HG02981 (cell line): ENCODE results near the gene TRMT10B.
A peak's percentile ranks its signal among the peaks of the same experiment; 100 is the strongest.
"Not testable (repeated sequence)": the region's sequence is repeated elsewhere in the genome, so short reads cannot be mapped to it uniquely, and the experiment has no call there.

Experiments
- ATAC-seq: cut with Tn5 transposase; IDR thresholded peaks from one replicate; pipeline ENCODE4 v1.9.1; 2021; ENCODE audit warnings: mild to moderate bottlenecking, moderate library complexity; ENCODE audit not compliant: unreplicated experiment

The TRMT10B gene

GRCh38 chr9:37798677-37799076 is 45.1 kb downstream of the TRMT10B start:
- ATAC-seq = no peak

DNA sequence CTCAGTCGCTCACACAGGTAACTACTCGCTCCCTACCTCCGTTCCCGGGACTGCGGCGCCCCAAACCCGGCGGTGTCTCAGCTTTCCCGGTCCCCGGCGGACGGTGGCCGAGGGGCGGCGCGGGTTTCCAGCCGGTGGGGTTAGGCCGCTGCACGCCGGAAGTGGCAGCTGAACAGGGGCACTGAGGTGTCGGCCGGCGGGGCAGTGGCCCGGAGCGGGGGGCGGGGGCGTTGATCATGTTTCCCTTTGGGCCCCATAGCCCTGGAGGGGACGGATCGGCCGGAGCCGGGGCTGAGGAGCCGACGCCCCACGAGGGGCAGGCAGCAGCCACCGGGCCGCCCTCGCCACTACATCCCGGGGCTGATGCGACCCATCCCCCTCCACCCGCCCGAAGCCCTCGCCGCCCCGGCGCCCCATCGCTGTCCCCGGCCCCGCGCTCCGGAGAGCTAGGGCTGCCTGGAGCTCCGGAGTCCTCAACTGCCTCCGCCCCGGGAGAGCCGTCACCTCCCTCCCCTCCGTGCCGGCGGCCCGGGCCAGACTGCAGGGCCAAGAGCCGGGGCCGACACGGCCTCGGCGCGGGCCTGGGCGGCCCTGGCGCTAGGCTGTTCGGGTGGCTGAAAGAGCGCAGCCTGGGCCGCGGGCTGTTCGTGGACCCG is 47.2 kb downstream of the TRMT10B start, which contains the start of gene DCAF10:
DCAF10 (plus strand) TSS at position 167 of the 656 bp plus-strand sequence; CDS start at position 237, 70 bp downstream.
- ATAC-seq = peak; percentile 68

DNA sequence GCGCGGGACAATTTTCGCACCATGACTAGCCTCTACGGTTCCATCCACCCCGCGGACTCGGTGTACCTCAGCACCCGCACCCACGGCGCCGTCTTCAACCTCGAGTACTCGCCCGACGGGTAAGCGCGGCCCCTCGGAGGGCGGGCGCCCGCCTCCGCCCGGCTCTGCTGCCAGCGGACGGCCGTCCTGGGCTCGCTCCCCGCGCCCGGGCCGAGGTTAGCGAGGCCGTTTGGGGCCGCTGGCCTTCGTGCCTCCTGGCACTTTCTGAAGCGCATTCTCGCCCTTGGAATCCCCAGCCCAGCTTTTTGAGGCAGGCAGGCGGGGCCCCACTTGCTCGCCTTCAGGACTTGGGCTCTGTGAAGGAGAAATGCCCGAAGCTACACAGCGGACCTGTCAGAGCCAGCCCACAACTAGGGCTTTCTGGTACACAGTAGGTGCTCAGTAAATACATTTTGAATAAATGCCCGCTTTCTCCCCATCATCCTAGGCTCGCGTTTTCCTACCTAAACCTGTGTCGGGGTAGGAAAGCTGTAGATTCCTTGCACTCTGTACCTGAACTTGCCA is 47.8 kb downstream of the TRMT10B start:
- peak; percentile 46 for ATAC-seq

DNA sequence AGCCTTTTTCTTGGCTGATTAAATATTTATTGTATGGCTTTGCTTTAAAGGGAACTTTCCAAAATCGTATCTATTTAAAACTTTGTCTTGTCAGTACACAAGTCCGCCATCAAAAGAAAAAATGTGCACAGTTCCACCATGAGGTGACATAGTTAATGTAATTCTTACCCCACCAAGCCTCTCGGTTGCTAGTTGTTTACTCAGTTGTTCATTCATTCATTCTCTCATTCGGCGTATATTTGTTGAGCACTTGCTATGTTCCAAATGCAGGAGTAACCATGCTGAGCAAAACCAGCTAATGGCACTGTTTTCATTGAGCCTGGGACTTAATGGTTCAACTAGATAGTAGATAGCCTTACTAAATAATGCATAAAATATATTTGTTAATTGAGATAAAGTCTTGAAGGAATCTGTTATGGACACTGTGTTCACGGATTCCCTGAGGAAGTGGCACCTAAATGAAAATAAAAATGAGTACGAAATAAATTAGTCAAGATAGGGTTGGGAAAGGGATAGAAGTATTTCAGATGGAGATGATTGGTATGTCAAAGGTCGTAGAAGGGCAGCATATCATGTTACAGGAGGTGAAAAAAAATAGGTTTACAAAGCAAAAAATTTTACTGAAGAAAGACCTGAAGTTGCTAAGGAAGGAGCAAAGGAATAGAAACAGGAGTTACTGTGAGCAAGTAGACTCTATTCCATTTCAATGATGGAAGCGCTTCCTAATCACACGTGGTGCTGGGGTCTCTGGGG is 48.5 kb downstream of the TRMT10B start:
- no peak for ATAC-seq

DNA sequence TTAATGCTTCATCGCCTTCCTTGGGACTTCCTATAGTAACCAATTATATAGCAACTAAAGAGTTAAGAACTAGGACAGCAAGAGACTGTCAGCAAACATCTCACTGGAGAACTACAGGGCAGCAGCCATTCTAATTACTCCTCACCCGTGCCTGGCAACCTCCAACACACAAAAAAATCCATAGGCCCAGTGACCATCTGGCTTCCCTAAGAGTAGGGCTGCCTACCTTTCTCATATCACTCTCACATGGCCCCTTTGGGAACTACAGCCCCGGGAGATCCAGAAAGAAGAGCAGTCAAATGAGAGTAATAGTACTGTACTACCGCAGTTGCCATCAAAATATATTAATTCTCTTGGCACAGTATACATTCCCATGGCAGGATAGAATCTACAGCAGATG is 52.7 kb downstream of the TRMT10B start:
- no peak for ATAC-seq

DNA sequence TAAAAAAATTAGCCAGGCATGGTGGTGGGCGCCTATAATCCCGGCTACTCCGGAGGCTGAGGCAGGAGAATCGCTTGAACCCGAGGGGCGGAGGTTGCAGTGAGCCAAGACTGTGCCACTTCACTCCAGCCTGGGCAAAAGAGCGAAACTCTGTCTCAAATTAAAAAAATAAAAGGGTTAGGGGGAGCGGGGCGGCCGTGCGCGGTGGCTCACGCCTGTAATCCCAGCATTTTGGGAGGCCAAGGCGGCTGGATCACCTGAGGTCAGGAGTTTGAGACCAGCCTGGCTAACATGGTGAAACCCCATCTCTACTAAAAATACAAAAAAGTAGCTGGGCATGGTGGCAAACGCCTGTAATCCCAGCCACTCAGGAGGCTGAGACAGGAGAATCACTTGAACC is 56.1 kb downstream of the TRMT10B start:
- ATAC-seq = not testable (repeated sequence)

GRCh38 chr9:37811906-37812476 is 58.4 kb downstream of the TRMT10B start:
- no peak for ATAC-seq

- no peak for ATAC-seq
Observed at GRCh38 chr9:37812773-37813379, 59.3 kb downstream of the TRMT10B start.

GRCh38 chr9:37818849-37819248 is 65.2 kb downstream of the TRMT10B start:
- ATAC-seq = no peak

- ATAC-seq = peak; percentile 45
Observed at GRCh38 chr9:37820142-37820541, 66.5 kb downstream of the TRMT10B start.

- ATAC-seq = not testable (repeated sequence)
Observed at GRCh38 chr9:37825174-37825573, 71.6 kb downstream of the TRMT10B start.

DNA sequence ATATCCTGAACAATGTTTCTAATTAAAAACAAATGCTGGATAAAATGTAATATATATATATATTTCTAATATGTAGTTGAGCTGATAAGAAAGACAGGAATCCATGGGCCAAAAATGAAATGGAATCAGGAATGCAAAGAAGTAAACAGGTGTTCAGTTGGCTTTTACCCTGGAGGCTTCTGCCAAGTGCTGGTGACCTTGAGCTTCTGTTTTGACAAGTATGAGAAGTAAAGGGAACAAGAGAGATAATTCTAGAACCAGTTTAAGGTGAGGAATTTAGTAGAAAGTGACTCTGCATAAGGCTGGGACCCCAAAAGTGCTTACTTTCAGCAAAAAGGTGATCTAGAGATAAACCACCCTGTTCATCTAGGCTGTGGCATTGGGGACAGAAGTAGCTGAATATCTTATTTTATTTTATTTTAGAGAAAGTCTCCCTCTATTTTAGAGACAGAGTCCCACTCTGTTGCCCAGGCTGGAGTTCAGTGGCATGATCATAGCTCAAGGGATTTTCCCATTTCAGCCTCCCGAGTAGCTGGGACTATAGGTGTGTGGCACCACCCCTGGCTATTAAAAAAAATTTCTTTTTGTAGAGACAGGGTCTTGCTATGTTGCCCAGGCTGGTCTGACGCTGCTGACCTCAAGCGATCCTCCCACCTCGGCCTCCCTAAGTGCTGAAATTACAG is 74.0 kb downstream of the TRMT10B start:
- ATAC-seq = no peak
